SK-N-SH (cell line): ENCODE data around the gene TMIGD2. TPM values are rescaled to one million over a fixed set of nuclear protein-coding genes. Genes with fewer than 3 reads are reported as not detected.

Experiments used
- CTCF ChIA-PET: fragments of 300-600, 350-600 bp; formaldehyde crosslinking; extraction: SDS; loops from one replicate; lab custom pipeline; 2021; lab: Yijun Ruan, JAX
- POLR2A ChIA-PET: fragments of 350-600 bp; sonication (Branson Sonifier 250); formaldehyde crosslinking; extraction: SDS; loops from one replicate; lab custom pipeline; 2020; ENCODE audit warnings: antibody characterized with exemption, inconsistent platforms; lab: Yijun Ruan, JAX
- DNase-seq: peaks from one replicate; pipeline ENCODE4 v3.0.0; 2012
- H2AFZ ChIP-seq: fragments of 200-600 bp; sonication (generic); 2 replicates; pipeline ENCODE4 v1.8.1; 2016; ENCODE audit warnings: antibody characterized with exemption, mild to moderate bottlenecking, low read depth
- H3F3A ChIP-seq: fragments of 200-600 bp; sonication (generic); replicated peaks from 2 replicates; pipeline ENCODE3; 2016; ENCODE audit warnings: antibody characterized with exemption, mild to moderate bottlenecking; ENCODE audit not compliant: insufficient read depth
- H3K27ac ChIP-seq, 2 experiments: fragments of 200-500 bp in 1 of 2; fragments of 200-600 bp in 1 of 2; sonication (Bioruptor generic) in 1 of 2; sonication (generic), shearing (Covaris generic) in 1 of 2; 2 replicates each; pipeline versions ENCODE4 v1.5.1 to v1.6.1; 2014 to 2016; ENCODE audit warnings: low read depth in 2 of 2, inconsistent platforms in 1 of 2, low read length in 1 of 2, mild to moderate bottlenecking in 1 of 2, mixed read lengths in 1 of 2
- H3K27me3 ChIP-seq: fragments of 200-600 bp; sonication (generic), shearing (Covaris generic); 2 replicates; pipeline ENCODE4 v1.6.1; 2016; ENCODE audit warnings: mixed run types; ENCODE audit not compliant: insufficient read depth
- H3K36me3 ChIP-seq, 2 experiments: fragments of 200-500 bp in 1 of 2; fragments of 200-600 bp in 1 of 2; sonication (Bioruptor generic) in 1 of 2; sonication (generic) in 1 of 2; replicated peaks in 1 of 2; 2 replicates each; pipeline versions ENCODE3 to v1.5.1; 2014 to 2016; ENCODE audit warnings: low read length in 1 of 2, mild to moderate bottlenecking in 1 of 2; ENCODE audit not compliant: insufficient read depth in 2 of 2, control insufficient read depth in 1 of 2
- H3K4me1 ChIP-seq, 2 experiments: fragments of 200-500 bp in 1 of 2; fragments of 200-600 bp in 1 of 2; sonication (Bioruptor generic) in 1 of 2; sonication (generic), shearing (Covaris generic) in 1 of 2; 2 replicates each; pipeline versions ENCODE4 v1.5.1 to v1.6.1; 2014 to 2016; ENCODE audit warnings: low read depth in 1 of 2, low read length in 1 of 2, mixed run types in 1 of 2; ENCODE audit not compliant: insufficient read depth in 2 of 2, control insufficient read depth in 1 of 2
- H3K4me2 ChIP-seq: fragments of 200-600 bp; sonication (generic), shearing (Covaris generic); 2 replicates; pipeline ENCODE4 v1.6.1; 2017; ENCODE audit warnings: mixed run types
- H3K4me3 ChIP-seq, 2 experiments: fragments of 200-500 bp in 1 of 2; fragments of 200-600 bp in 1 of 2; sonication (Bioruptor generic) in 1 of 2; sonication (generic), shearing (Covaris generic) in 1 of 2; 2 replicates each; pipeline versions ENCODE4 v1.5.1 to v1.8.1; 2014 to 2016; ENCODE audit warnings: low read depth in 2 of 2, inconsistent platforms in 1 of 2, low read length in 1 of 2, mild to moderate bottlenecking in 1 of 2, mixed read lengths in 1 of 2, moderate library complexity in 1 of 2
- H3K79me2 ChIP-seq: fragments of 200-600 bp; sonication (generic); 2 replicates; pipeline ENCODE4 v1.8.1; 2017; ENCODE audit warnings: mild to moderate bottlenecking; ENCODE audit not compliant: insufficient read depth
- H3K9ac ChIP-seq: fragments of 200-600 bp; sonication (generic); 2 replicates; pipeline ENCODE4 v1.6.1; 2017; ENCODE audit warnings: mixed run types
- H3K9me2 ChIP-seq: fragments of 200-600 bp; sonication (generic); 2 replicates; pipeline ENCODE4 v1.6.1; 2017; ENCODE audit warnings: mixed run types
- H3K9me3 ChIP-seq: fragments of 200-600 bp; sonication (generic); 2 replicates; pipeline ENCODE4 v1.6.1; 2017; ENCODE audit warnings: mixed run types, mild to moderate bottlenecking, moderate library complexity
- H4K20me1 ChIP-seq: fragments of 200-600 bp; sonication (generic); 2 replicates; pipeline ENCODE4 v1.6.1; 2017; ENCODE audit warnings: mild to moderate bottlenecking, mixed run types; ENCODE audit not compliant: insufficient read depth
- CHD2 ChIP-seq: fragments of 150-350 bp; IDR thresholded peaks from 2 replicates; pipeline ENCODE4 v1.6.1; 2018; ENCODE audit warnings: low read length; ENCODE audit not compliant: partially characterized antibody
- CTCF ChIP-seq: fragments of 200-600 bp; sonication (generic); IDR thresholded peaks from 2 replicates; pipeline ENCODE4 v1.6.1; 2017; ENCODE audit warnings: antibody characterized with exemption, mild to moderate bottlenecking, moderate library complexity
- EP300 ChIP-seq, 2 experiments: IDR thresholded peaks; 2 replicates each; pipeline versions ENCODE4 v1.4.0 to v1.6.1; 2012; ENCODE audit warnings: borderline replicate concordance in 1 of 2, low read depth in 1 of 2, low read length in 1 of 2
- EZH2phosphoT487 ChIP-seq: fragments of 200-600 bp; sonication (generic); IDR thresholded peaks from 2 replicates; pipeline ENCODE4 v1.6.1; 2017; ENCODE audit warnings: low read depth, mixed run types, mild to moderate bottlenecking, antibody characterized with exemption, moderate library complexity, borderline replicate concordance
- FOXM1 ChIP-seq: IDR thresholded peaks from 2 replicates; pipeline ENCODE4 v1.4.0; 2012; ENCODE audit warnings: low read depth, mild to moderate bottlenecking
- GATA2 ChIP-seq: sonication (generic); formaldehyde crosslinking; IDR thresholded peaks from 2 replicates; pipeline ENCODE4 v1.5.0; 2020; ENCODE audit warnings: mild to moderate bottlenecking, missing genetic modification reagents
- MXI1 ChIP-seq: IDR thresholded peaks from 2 replicates; pipeline ENCODE4 v1.6.1; 2012; ENCODE audit warnings: mild to moderate bottlenecking, low read depth, low read length, improper control_type of control experiment
- NFIC ChIP-seq: IDR thresholded peaks from 2 replicates; pipeline ENCODE4 v1.4.0; 2012; ENCODE audit warnings: borderline replicate concordance
- RAD21 ChIP-seq: IDR thresholded peaks from 2 replicates; pipeline ENCODE4 v1.6.1; 2012; ENCODE audit warnings: mild to moderate bottlenecking, low read length
- RCOR1 ChIP-seq: fragments of 150-350 bp; IDR thresholded peaks from 2 replicates; pipeline ENCODE4 v1.6.1; 2017; ENCODE audit warnings: antibody characterized with exemption, low read length
- RXRA ChIP-seq: IDR thresholded peaks from 2 replicates; pipeline ENCODE4 v1.4.0; 2012; ENCODE audit warnings: low read depth, mild to moderate bottlenecking, borderline replicate concordance
- SMC3 ChIP-seq: IDR thresholded peaks from 2 replicates; pipeline ENCODE4 v1.6.1; 2012; ENCODE audit warnings: low read depth, low read length, improper control_type of control experiment
- TAF1 ChIP-seq: IDR thresholded peaks from 2 replicates; pipeline ENCODE4 v1.6.1; 2012; ENCODE audit warnings: low read depth, mild to moderate bottlenecking, low read length, moderate library complexity, borderline replicate concordance
- TEAD4 ChIP-seq: IDR thresholded peaks from 2 replicates; pipeline ENCODE4 v1.4.0; 2012; ENCODE audit warnings: mild to moderate bottlenecking, borderline replicate concordance; ENCODE audit not compliant: insufficient read depth
- USF2 ChIP-seq: fragments of 150-350 bp; IDR thresholded peaks from 2 replicates; pipeline ENCODE4 v1.6.1; 2017; ENCODE audit warnings: antibody characterized with exemption, low read length, low read depth, borderline replicate concordance
- YY1 ChIP-seq: IDR thresholded peaks from 2 replicates; pipeline ENCODE4 v1.4.0; 2012; ENCODE audit warnings: low read depth, mild to moderate bottlenecking
- ZBTB33 ChIP-seq: IDR thresholded peaks from 2 replicates; pipeline ENCODE4 v1.4.0; 2012; ENCODE audit warnings: low read depth, borderline replicate concordance
- WGBS: methylation state at CpG from one replicate; pipeline ENCODE4 v1.1.6; 2017; ENCODE audit warnings: low lambda C conversion rate; 5-methylcytosine and 5-hydroxymethylcytosine counted together
- polyA plus RNA-seq, 3 experiments: library from polyadenylated mRNA; depleted of rRNA; stranded (reverse); fragments of >200 nt; gene quantifications; 2 replicates each; pipeline ENCODE4 v1.2.3, GENCODE V29; 2012

Gene TMIGD2
- polyA plus RNA-seq, 1 of the 3 experiments (the other 2 are of a cell fraction) = not detected

GRCh38 chr19:4291184-4291732 is 10.9 kb downstream of the TMIGD2 start:
- WGBS = 61% methylated on average over 8 of the region's 8 CpGs
- CTCF ChIA-PET = interaction anchor here (1.3 to 2.7 kb wide), 3 partner anchors 14 to 61 kb away, joined by 3 to 20 read pairs (median 3); no protein-coding TSS in a partner anchor

More at GRCh38 chr19:4291184-4291732, 10.9 kb downstream of the TMIGD2 start:
- Histone ChIP-seq H4K20me1 (no peaks in the 10 kb centered on the region), H3K9me2 (no peaks in the 10 kb centered on the region), H3K27ac (no peak overlapping the region; a peak in 1 of 4 replicates), H3K4me3 (no peak overlapping the region), H3K27me3 (no peaks in the 10 kb centered on the region), H3K9me3 (no peaks in the 10 kb centered on the region), H2AFZ (no peak overlapping the region), H3K9ac (no peak overlapping the region), H3F3A (no peaks in the 10 kb centered on the region), H3K4me2 (no peak overlapping the region), H3K36me3 (no peaks in the 10 kb centered on the region), H3K79me2 (no peaks in the 10 kb centered on the region), H3K4me1 (peaks cover 0 to 11% of the 10 kb centered on the region in 2 experiments; a peak in 1 of 4 replicates)
- peak; percentile 69 for DNase-seq
- TF ChIP-seq FOXM1 (no peak), MXI1 (no peak), CTCF (no peak), ZBTB33 (no peak), EP300 (IDR thresholded peaks at IDR 0.05; ENCODE audit: borderline replicate concordance in 1 of 2, low read depth in 1 of 2, low read length in 1 of 2) (no peak), RCOR1 (no peak), RXRA (no peak), GATA2 (CRISPR knock-in tag) (no peak), NFIC (no peak), TEAD4 (no peak), SMC3 (no peak), RAD21 (no peak), YY1 (no peak), USF2 (no peak), EZH2phosphoT487 (no peak), TAF1 (no peak), CHD2 (no peak)
- POLR2A ChIA-PET = interaction anchor here (0.6 to 1.4 kb wide), 5 partner anchors 10 to 81 kb away, joined by 3 to 5 read pairs (median 3); partner anchors contain the start of gene MPND
